Trophoblast cell (in vitro differentiated cells and primary cell): ENCODE data around the gene MFSD6.

Source experiments
- DNase-seq, 2 donors: peaks; one replicate each; pipeline ENCODE4 v3.0.0-alpha.2; 2016
- H2AFZ ChIP-seq: 2 replicates; pipeline ENCODE4 v1.6.1; 2013; ENCODE audit warnings: low read length, moderate library complexity, mild to moderate bottlenecking; ENCODE audit not compliant: insufficient read depth, poor library complexity
- H2AK5ac ChIP-seq: 2 replicates; pipeline ENCODE4 v1.6.1; 2013; ENCODE audit warnings: mild to moderate bottlenecking, low read length
- H2BK120ac ChIP-seq: 2 replicates; pipeline ENCODE4 v1.6.1; 2013; ENCODE audit warnings: low read length, mild to moderate bottlenecking, moderate library complexity; ENCODE audit not compliant: insufficient read depth, poor library complexity
- H2BK12ac ChIP-seq: 2 replicates; pipeline ENCODE4 v1.6.1; 2013; ENCODE audit warnings: mild to moderate bottlenecking, low read length, moderate library complexity
- H2BK5ac ChIP-seq: 2 replicates; pipeline ENCODE4 v1.6.1; 2013; ENCODE audit warnings: low read length, low read depth, moderate library complexity, mild to moderate bottlenecking; ENCODE audit not compliant: poor library complexity
- H3K14ac ChIP-seq: 2 replicates; pipeline ENCODE4 v1.6.1; 2013; ENCODE audit warnings: mild to moderate bottlenecking, low read length
- H3K18ac ChIP-seq: 2 replicates; pipeline ENCODE4 v1.6.1; 2013; ENCODE audit warnings: mild to moderate bottlenecking, low read length
- H3K23ac ChIP-seq: 2 replicates; pipeline ENCODE4 v1.6.1; 2013; ENCODE audit warnings: low read length
- H3K27ac ChIP-seq: 2 replicates; pipeline ENCODE4 v1.5.1; 2013; ENCODE audit warnings: low read depth, mild to moderate bottlenecking, inconsistent platforms, low read length, moderate library complexity
- H3K27me3 ChIP-seq: 2 replicates; pipeline ENCODE4 v1.6.1; 2013; ENCODE audit warnings: inconsistent platforms, mild to moderate bottlenecking, low read length, moderate library complexity; ENCODE audit not compliant: insufficient read depth
- H3K36me3 ChIP-seq, 2 experiments: 1 replicate in 1 of 2; 2 replicates in 1 of 2; pipeline ENCODE4 v1.6.1; 2013; ENCODE audit warnings: low read length in 2 of 2, mild to moderate bottlenecking in 2 of 2, moderate library complexity in 1 of 2; ENCODE audit not compliant: insufficient read depth in 2 of 2, control insufficient read depth in 1 of 2
- H3K4ac ChIP-seq: 2 replicates; pipeline ENCODE4 v1.6.1; 2013; ENCODE audit warnings: low read depth, mild to moderate bottlenecking, low read length, moderate library complexity
- H3K4me1 ChIP-seq, 2 experiments: 1 replicate in 1 of 2; 2 replicates in 1 of 2; pipeline ENCODE4 v1.6.1; 2013; ENCODE audit warnings: low read length in 2 of 2, mild to moderate bottlenecking in 2 of 2, moderate library complexity in 1 of 2; ENCODE audit not compliant: insufficient read depth in 2 of 2, control insufficient read depth in 1 of 2
- H3K4me2 ChIP-seq: 2 replicates; pipeline ENCODE4 v1.6.1; 2013; ENCODE audit warnings: inconsistent platforms, mild to moderate bottlenecking, low read length, moderate library complexity
- H3K4me3 ChIP-seq: 2 replicates; pipeline ENCODE4 v1.5.1; 2013; ENCODE audit warnings: mild to moderate bottlenecking, low read depth, low read length, inconsistent platforms
- H3K79me1 ChIP-seq: one replicate; pipeline ENCODE4 v1.6.1; 2013; ENCODE audit warnings: low read length
- H3K79me2 ChIP-seq: 2 replicates; pipeline ENCODE4 v1.6.1; 2013; ENCODE audit warnings: low read length, mild to moderate bottlenecking; ENCODE audit not compliant: control insufficient read depth, insufficient read depth, poor library complexity
- H3K9ac ChIP-seq: 2 replicates; pipeline ENCODE4 v1.6.1; 2013; ENCODE audit warnings: mild to moderate bottlenecking, low read length
- H3K9me3 ChIP-seq: 2 replicates; pipeline ENCODE4 v1.6.1; 2013; ENCODE audit warnings: low read depth, mild to moderate bottlenecking, control low read depth, inconsistent platforms, low read length; ENCODE audit not compliant: insufficient read depth
- H4K12ac ChIP-seq: 2 replicates; pipeline ENCODE4 v1.6.1; 2013; ENCODE audit warnings: low read depth, mild to moderate bottlenecking, low read length, moderate library complexity
- H4K8ac ChIP-seq: 2 replicates; pipeline ENCODE4 v1.6.1; 2013; ENCODE audit warnings: low read depth, mild to moderate bottlenecking, low read length, moderate library complexity
- H4K91ac ChIP-seq: one replicate; pipeline ENCODE4 v1.6.1; 2013; ENCODE audit warnings: low read depth, mild to moderate bottlenecking, low read length, moderate library complexity
- WGBS: extraction: QIAGEN DNeasy Blood & Tissue Kit; methylation state at CpG from one replicate; pipeline ENCODE4 v1.1.7; 2013; ENCODE audit warnings: missing lambda C conversion rate; ENCODE audit not compliant: insufficient read length, insufficient coverage; ENCODE audit errors: extremely low coverage; 5-methylcytosine and 5-hydroxymethylcytosine counted together

The MFSD6 gene

DNA sequence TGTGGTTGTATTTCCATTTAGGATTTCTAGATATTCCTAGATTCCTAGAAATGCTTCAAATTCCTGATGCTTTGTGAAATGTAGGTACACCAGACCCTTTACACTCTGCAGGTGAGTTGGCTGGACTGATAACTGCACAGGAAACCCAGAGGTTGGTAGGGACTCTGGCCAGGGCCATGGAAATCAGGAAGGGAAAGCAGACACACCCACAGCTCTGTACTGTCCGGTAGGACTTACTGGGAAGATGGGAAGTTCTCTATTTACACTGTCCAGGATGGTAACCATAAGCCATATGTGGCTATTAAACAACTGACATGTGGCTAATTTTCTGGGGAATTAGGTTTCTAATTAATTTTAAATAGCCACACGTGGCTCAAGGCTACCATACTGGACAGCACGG, 94.9 kb downstream of the MFSD6 start:
- WGBS = no CpG with 5 or more reads among the region's 3 CpGs

DNA sequence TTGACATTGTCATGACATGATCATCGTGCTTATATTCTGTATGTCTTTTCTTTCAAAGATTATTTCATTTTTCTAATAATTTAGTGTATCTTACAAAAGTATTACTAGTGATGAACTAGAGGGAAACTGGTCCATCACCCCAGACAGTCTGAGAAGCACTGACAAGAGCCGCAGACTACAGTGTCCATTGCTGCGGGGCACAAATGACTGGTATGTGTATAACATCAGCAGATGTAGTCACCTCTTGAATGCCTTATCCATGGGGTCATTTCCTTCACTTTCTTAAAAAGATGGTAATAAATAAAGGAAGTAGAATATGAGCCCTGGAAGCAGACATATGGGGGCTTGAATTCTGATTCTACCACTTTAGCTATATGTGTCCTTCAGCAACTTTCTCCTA, 96.8 kb downstream of the MFSD6 start:
- Histone ChIP-seq H4K8ac (no peak overlapping the region), H2AK5ac (no peak overlapping the region), H3K9ac (no peak overlapping the region), H3K4me3 (no peak overlapping the region), H2AFZ (no peak overlapping the region), H3K27ac (no peak overlapping the region), H2BK5ac (no peak overlapping the region), H3K23ac (no peak overlapping the region), H3K4ac (no peak overlapping the region), H3K9me3 (no peaks in the 10 kb centered on the region), H3K4me1 (peaks cover 2% of the 10 kb centered on the region in 2 experiments), H4K12ac (no peak overlapping the region), H2BK12ac (no peak overlapping the region), H3K4me2 (no peak overlapping the region), H3K27me3 (no peaks in the 10 kb centered on the region), H2BK120ac (no peak overlapping the region), H3K18ac (no peak overlapping the region), H4K91ac (no peak overlapping the region), H3K79me1 (peaks cover 2% of the 10 kb centered on the region), H3K36me3 (peaks cover 0 to 2% of the 10 kb centered on the region in 2 experiments), H3K79me2 (no peaks in the 10 kb centered on the region), H3K14ac (no peak overlapping the region)
- WGBS = no CpG with 5 or more reads among the region's 3 CpGs
- DNase-seq = peak; percentile 86 to 89

More for the DNA sequence above, 94.9 kb downstream of the MFSD6 start:
- H4K8ac ChIP-seq = no peak overlapping the region
- peaks cover 0 to 2% of the 10 kb centered on the region in 2 experiments for H3K36me3 ChIP-seq
- no peak overlapping the region for H2BK12ac ChIP-seq
- H3K4me3 ChIP-seq = no peak overlapping the region
- H4K12ac ChIP-seq = no peak overlapping the region
- H3K9me3 ChIP-seq = no peaks in the 10 kb centered on the region
- H2BK5ac ChIP-seq = no peak overlapping the region
- DNase-seq = no peak
- H3K9ac ChIP-seq = no peak overlapping the region
- H4K91ac ChIP-seq = no peak overlapping the region
- no peak overlapping the region for H2AK5ac ChIP-seq
- no peak overlapping the region for H3K18ac ChIP-seq
- H3K27me3 ChIP-seq = no peaks in the 10 kb centered on the region
- no peaks in the 10 kb centered on the region for H3K79me2 ChIP-seq
- H3K4me1 ChIP-seq = peaks cover 2 to 3% of the 10 kb centered on the region in 2 experiments
- H3K14ac ChIP-seq = no peak overlapping the region
- no peak overlapping the region for H3K4ac ChIP-seq
- H3K23ac ChIP-seq = no peak overlapping the region
- H2BK120ac ChIP-seq = no peak overlapping the region
- no peak overlapping the region for H3K27ac ChIP-seq
- peaks cover 3% of the 10 kb centered on the region for H3K79me1 ChIP-seq
- no peak overlapping the region for H2AFZ ChIP-seq
- H3K4me2 ChIP-seq = no peak overlapping the region

DNA sequence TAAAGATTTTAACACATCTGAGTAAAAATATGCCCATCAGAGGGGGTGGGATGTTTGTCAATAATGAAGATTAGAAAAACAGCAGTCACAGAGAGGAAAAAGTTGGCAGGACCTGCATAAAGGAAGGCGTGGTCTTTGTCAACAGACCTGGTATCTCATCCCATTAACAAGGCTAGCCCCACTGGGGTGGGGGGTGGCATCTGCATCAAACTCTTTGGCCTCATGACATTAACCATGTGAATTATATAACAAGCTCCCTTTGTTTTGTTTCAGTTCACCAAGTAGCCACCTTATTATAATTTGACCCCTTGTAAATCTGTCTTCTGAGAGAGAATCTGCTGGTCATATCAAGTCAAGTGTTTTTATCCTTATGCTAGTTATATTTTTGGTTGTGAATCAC, 97.5 kb downstream of the MFSD6 start:
- H3K79me2 ChIP-seq = no peaks in the 10 kb centered on the region
- no peak overlapping the region for H4K12ac ChIP-seq
- no peaks in the 10 kb centered on the region for H3K27me3 ChIP-seq
- DNase-seq = no peak
- peak overlapping the region; percentile 8 for H4K91ac ChIP-seq
- H3K18ac ChIP-seq = no peak overlapping the region
- H3K14ac ChIP-seq = no peak overlapping the region
- H3K79me1 ChIP-seq = no peaks in the 10 kb centered on the region
- WGBS = no CpG with 5 or more reads among the region's 1 CpG
- H3K4me3 ChIP-seq = no peak overlapping the region
- peaks cover 0 to 2% of the 10 kb centered on the region in 2 experiments for H3K4me1 ChIP-seq
- H2AK5ac ChIP-seq = no peak overlapping the region
- H3K9me3 ChIP-seq = no peaks in the 10 kb centered on the region
- H2AFZ ChIP-seq = no peak overlapping the region
- H2BK120ac ChIP-seq = no peak overlapping the region
- H3K4me2 ChIP-seq = no peak overlapping the region
- no peak overlapping the region for H3K4ac ChIP-seq
- peaks cover 0 to 2% of the 10 kb centered on the region in 2 experiments for H3K36me3 ChIP-seq
- no peak overlapping the region for H3K9ac ChIP-seq
- H3K27ac ChIP-seq = no peak overlapping the region
- no peak overlapping the region for H2BK5ac ChIP-seq
- no peak overlapping the region for H3K23ac ChIP-seq
- no peak overlapping the region for H4K8ac ChIP-seq
- H2BK12ac ChIP-seq = no peak overlapping the region

DNA sequence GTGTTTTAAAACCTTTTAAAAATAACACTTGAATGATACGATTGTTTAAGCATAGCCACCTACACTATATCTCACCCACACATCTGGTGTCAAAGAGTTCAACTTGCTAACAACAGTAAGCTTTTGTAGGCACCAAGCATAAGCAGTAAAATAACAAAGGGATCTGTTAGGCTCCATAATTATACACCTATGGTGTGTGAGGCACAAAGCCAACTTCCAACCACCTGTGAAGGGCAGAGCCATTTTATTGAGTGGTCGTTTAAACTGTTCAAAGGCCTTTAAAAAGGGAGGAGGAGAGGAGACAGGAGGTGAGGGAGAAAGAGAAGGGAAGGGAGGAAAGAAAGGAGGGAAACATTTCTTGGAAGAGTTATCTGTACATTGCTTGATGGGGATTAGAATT, 98.5 kb downstream of the MFSD6 start:
- H3K4me3 ChIP-seq = no peak overlapping the region
- WGBS = no CpG with 5 or more reads among the region's 2 CpGs
- H3K79me1 ChIP-seq = no peaks in the 10 kb centered on the region
- H4K91ac ChIP-seq = no peak overlapping the region
- no peak for DNase-seq
- no peak overlapping the region for H3K9ac ChIP-seq
- H3K4ac ChIP-seq = no peak overlapping the region
- no peaks in the 10 kb centered on the region for H3K27me3 ChIP-seq
- no peak overlapping the region for H4K12ac ChIP-seq
- no peak overlapping the region for H2BK120ac ChIP-seq
- H3K18ac ChIP-seq = no peak overlapping the region
- no peaks in the 10 kb centered on the region for H3K9me3 ChIP-seq
- H3K4me2 ChIP-seq = no peak overlapping the region
- H2AK5ac ChIP-seq = no peak overlapping the region
- no peaks in the 10 kb centered on the region for H3K79me2 ChIP-seq
- peaks cover 0 to 2% of the 10 kb centered on the region in 2 experiments for H3K36me3 ChIP-seq
- no peak overlapping the region for H2BK5ac ChIP-seq
- no peak overlapping the region for H4K8ac ChIP-seq
- H3K14ac ChIP-seq = no peak overlapping the region
- no peak overlapping the region for H3K27ac ChIP-seq
- no peak overlapping the region for H2AFZ ChIP-seq
- no peak overlapping the region for H2BK12ac ChIP-seq
- no peak overlapping the region for H3K23ac ChIP-seq
- H3K4me1 ChIP-seq = peaks cover 0 to 2% of the 10 kb centered on the region in 2 experiments
